Activated CD4-positive, alpha-beta T cell treated with anti-CD3 and anti-CD28 coated beads for 1 hour (primary cell): ENCODE measurements around the gene MED15.
A peak's percentile ranks its signal among the peaks of the same experiment; 100 is the strongest.
"Not testable (repeated sequence)": the region's sequence is repeated elsewhere in the genome, so short reads cannot be mapped to it uniquely, and the experiment has no call there.

Source experiments
- DNase-seq: peaks from one replicate; pipeline ENCODE4 v3.0.0-alpha.2; 2020

The MED15 gene

GRCh38 chr22:20533095-20533878 lies 25.9 kb downstream of the MED15 start:
- DNase-seq: no peak

DNA sequence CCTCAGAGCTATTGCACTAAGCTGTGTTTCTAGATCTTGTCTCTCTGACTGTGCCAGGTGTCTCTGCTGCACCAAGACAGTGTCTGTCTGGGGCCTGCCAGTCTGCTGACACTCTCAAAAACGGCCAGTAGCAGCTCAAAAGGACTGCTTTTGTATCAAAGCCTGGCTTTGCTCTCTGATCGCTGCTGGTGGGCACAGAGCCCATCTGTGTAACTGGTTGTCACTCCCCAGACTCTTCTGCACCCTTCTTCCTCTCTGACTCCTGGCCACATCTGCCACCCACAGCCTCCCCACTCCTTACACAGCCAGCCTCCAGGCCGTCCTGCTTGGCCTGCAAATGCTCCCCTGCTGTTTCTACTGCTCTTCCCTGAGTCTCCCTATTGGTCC lies 26.5 kb downstream of the MED15 start:
- no peak for DNase-seq

DNA sequence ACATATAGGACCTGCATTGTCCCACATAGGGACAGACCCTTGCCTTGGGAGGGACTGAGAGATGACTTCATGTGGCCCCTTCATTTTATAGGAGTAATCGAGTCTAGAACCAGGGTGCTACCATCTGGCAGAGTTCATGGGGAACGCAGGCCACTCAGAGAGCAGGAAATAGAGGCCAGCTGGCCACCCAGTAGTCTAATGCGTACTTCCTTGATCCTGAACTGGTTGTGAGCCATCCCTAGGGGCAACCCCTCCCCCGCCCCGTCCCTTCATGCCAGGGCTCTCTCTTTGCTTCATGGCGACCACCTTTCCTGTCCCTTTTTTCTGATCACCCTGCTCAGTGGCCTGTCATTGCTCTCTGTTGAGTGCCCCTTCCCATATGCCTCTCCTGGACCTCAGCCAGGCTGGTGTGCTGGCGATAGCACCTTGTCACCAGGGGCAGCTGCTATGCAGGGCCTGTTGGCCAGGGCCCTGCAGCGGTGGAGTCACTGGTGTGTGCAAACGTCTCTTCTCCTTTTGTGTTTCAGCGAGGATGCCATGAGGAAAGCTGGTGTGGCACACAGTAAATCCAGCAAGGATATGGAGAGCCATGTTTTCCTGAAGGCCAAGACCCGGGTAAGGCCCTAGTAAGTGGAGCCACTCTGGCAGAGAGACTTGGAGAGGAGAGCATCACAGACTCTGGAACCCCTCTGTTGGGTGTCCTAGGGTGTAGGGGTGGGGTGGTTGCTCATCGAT lies 29.3 kb downstream of the MED15 start:
- no peak for DNase-seq

GRCh38 chr22:20537325-20537756 lies 29.9 kb downstream of the MED15 start:
- no peak for DNase-seq

- no peak for DNase-seq
Measured at GRCh38 chr22:20537983-20538382, 30.6 kb downstream of the MED15 start.

GRCh38 chr22:20538875-20539274 lies 31.5 kb downstream of the MED15 start:
- not testable (repeated sequence) for DNase-seq

DNA sequence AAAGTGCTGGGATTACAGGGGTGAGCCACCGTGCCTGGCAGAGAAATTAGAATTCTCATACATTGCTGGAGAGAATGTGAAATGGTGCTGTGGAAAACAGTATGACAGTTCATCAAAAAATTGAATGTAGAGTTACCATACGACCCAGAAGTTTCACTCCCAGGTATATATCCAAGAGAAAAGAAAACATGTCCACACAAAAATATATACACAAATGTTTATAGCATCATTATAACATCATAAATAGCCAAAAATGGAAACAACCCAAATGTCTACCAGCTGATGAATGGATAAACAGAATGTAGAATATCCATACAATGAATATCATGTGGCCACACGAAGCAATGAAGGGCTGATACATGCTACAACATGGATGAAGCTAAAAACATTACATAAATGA lies 34.6 kb downstream of the MED15 start:
- no peak for DNase-seq

DNA sequence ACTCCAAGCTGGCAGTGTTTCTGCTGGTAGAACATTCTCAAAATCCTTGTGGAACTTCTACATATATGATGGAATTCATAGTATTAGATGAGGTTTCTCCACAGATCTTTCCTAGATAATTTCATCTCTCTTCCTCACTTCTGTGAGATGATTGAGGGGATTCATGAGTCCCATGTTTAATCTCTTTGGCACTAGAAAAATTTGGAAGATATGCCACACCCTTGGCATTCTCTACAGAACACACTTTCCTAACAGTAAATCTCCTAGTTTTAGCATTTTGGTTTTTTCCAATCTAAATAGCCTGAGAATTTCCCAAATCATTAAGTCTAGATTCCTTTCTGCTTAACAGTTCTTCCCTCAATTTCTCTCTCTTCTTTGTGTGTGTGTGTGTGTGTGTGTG lies 35.3 kb downstream of the MED15 start:
- DNase-seq: no peak

GRCh38 chr22:20545318-20545634 lies 37.9 kb downstream of the MED15 start:
- DNase-seq: not testable (repeated sequence)

- DNase-seq: no peak
Measured at GRCh38 chr22:20545681-20546521, 38.5 kb downstream of the MED15 start.

- no peak for DNase-seq
Measured at GRCh38 chr22:20546541-20546950, 39.1 kb downstream of the MED15 start.

GRCh38 chr22:20547029-20547428 lies 39.6 kb downstream of the MED15 start:
- no peak for DNase-seq

DNA sequence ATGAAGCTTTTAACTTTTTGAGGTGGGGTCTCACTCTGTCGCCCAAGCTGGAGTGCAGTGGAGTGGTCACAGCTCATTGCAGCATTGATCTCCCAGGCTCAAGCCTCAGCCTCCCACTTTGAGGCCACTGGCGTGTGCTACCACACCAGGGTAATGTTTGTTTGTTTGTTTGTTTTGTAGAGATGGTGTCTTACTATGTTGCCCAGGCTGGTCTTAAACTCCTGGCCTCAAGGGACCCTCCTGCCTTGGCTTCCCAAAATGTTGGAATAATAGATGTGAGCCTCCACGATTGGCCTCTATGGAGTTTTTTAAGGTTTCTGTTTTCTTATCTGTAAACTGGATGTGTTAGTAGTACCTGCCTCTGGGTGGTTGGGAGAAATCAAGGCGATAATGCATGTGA lies 41.4 kb downstream of the MED15 start:
- no peak for DNase-seq

DNA sequence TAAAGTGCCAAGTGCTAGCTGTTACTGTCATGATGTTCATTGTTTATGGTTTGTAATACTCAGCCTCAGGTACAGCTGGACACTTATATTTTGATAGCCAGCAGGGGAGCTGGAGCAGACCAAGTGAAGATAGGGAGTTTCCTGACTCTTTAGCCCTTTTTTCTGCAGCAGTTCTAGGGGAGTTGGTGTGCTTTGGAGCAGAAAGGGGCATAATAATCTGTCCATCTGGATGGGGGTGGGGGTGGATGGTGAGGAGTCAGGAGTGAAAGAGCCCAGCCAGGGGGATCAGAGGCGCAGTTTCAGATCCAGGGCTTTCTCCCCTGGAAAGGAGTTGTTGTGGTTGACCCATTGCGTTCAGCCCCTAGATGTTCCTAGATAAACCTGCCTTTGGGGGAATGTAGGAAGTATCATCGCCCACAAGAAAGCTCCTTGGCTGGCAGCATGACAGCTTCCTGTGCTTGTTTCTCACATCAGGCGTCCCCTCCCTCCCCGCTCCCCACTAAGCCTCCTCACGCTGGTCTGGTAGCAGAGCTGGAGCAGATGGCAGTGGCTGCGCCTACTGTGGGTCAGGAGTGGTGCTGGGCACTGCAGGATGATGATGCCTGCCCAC lies 41.9 kb downstream of the MED15 start:
- peak; percentile 36 for DNase-seq

- no peak for DNase-seq
Measured at GRCh38 chr22:20550057-20550817, 42.8 kb downstream of the MED15 start.

GRCh38 chr22:20550851-20551744 lies 43.7 kb downstream of the MED15 start:
- DNase-seq: no peak

- DNase-seq: no peak
Measured at GRCh38 chr22:20551805-20552442, 44.5 kb downstream of the MED15 start.

- no peak for DNase-seq
Measured at GRCh38 chr22:20552443-20553401, 45.3 kb downstream of the MED15 start.

DNA sequence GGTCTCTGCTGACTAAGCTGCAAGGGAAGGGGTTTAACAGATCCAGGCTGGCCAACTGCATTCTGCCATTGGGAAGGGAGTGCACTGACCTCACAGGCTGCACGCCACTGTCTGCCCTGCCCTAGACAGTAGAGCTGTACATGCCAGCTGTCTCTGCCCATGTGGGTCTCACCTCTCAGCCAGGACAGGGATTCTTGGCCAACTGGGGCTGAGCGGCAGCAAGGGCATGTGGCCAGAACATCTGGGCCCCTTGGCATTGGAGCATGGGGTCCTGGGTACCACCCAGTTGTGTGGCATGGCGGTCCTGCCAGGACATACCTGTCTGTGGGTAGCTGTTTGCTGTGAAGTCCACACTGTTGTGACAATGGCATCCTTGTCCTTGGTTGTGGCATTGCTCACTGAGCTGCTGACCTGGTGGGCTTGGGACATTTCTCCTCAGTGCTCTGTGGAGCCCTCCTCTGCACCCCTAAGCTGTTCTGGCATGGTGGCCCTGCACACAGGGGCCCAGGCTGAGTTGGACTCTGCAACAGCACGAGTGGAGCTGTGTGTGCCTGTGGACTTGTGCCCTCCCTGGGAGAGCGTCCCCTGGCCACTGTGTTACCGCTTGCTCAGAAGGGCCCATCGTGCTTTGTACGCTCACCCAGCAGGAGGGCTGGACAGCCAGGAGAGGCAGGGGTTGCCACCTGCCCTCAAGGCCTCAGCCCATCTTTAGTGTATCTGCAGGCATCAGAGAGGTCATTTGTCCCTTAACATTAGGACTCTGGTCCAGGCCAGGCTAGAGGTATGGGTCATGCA lies 46.7 kb downstream of the MED15 start:
- DNase-seq: no peak
